Coronary artery (tissue), 2 donors: ENCODE measurements around the gene APBB2.
A peak's percentile ranks its signal among the peaks of the same experiment; 100 is the strongest.

Source experiments
- DNase-seq: peaks from one replicate; pipeline ENCODE4 v3.0.0-alpha.2; 2017; ENCODE audit warnings: low spot score
- H3K27ac ChIP-seq, 2 donors: fragments of 200-600 bp; sonication (generic); one replicate each; pipeline ENCODE4 v1.5.1; 2016 to 2019
- H3K4me3 ChIP-seq: fragments of 200-600 bp; sonication (generic); 2 replicates; pipeline ENCODE4 v1.5.1; 2016; ENCODE audit warnings: mild to moderate bottlenecking, moderate library complexity
- CTCF ChIP-seq: fragments of 200-600 bp; sonication (generic); IDR thresholded peaks from one replicate; pipeline ENCODE4 v1.5.1; 2019; ENCODE audit warnings: antibody characterized with exemption

The APBB2 gene

GRCh38 chr4:41146716-41147506, 67.4 kb downstream of the APBB2 start:
- peak overlapping the region; percentile 55 for H3K4me3 ChIP-seq
- no peak for TF ChIP-seq CTCF
- peak overlapping the region; percentile 79 to 85 for H3K27ac ChIP-seq
- no peak for DNase-seq

- Histone ChIP-seq H3K27ac (peak overlapping the region; percentile 79 to 91), H3K4me3 (no peak overlapping the region)
- TF ChIP-seq CTCF = no peak
- no peak for DNase-seq
These were observed 68.1 kb downstream of the APBB2 start for GRCh38 chr4:41146196-41146595.

- no peak for TF ChIP-seq CTCF
- H3K27ac ChIP-seq = peak overlapping the region; percentile 79 to 91
- no peak for DNase-seq
These were observed 68.7 kb downstream of the APBB2 start for GRCh38 chr4:41145571-41146078.

GRCh38 chr4:41144812-41145211, 69.5 kb downstream of the APBB2 start:
- TF ChIP-seq CTCF = no peak
- peak overlapping the region; percentile 79 to 91 for H3K27ac ChIP-seq
- H3K4me3 ChIP-seq = no peak overlapping the region
- no peak for DNase-seq

More at GRCh38 chr4:41145571-41146078, 68.7 kb downstream of the APBB2 start:
- H3K4me3 ChIP-seq = no peak overlapping the region

- TF ChIP-seq CTCF = no peak
- Histone ChIP-seq H3K27ac (peak overlapping the region; percentile 79 to 91), H3K4me3 (peak overlapping the region; percentile 39)
- DNase-seq = no peak
These were observed 70.3 kb downstream of the APBB2 start for GRCh38 chr4:41144040-41144379.

GRCh38 chr4:41143311-41144039, 70.9 kb downstream of the APBB2 start:
- no peak for TF ChIP-seq CTCF
- Histone ChIP-seq H3K4me3 (peak overlapping the region; percentile 39), H3K27ac (peak overlapping the region; percentile 79 to 91)
- peak; percentile 84 for DNase-seq
